ENCODE measurements around the gene ROCK1.
"Not testable (repeated sequence)": the region's sequence is repeated elsewhere in the genome, so short reads cannot be mapped to it uniquely, and the experiment has no call there.

The ROCK1 gene

DNA sequence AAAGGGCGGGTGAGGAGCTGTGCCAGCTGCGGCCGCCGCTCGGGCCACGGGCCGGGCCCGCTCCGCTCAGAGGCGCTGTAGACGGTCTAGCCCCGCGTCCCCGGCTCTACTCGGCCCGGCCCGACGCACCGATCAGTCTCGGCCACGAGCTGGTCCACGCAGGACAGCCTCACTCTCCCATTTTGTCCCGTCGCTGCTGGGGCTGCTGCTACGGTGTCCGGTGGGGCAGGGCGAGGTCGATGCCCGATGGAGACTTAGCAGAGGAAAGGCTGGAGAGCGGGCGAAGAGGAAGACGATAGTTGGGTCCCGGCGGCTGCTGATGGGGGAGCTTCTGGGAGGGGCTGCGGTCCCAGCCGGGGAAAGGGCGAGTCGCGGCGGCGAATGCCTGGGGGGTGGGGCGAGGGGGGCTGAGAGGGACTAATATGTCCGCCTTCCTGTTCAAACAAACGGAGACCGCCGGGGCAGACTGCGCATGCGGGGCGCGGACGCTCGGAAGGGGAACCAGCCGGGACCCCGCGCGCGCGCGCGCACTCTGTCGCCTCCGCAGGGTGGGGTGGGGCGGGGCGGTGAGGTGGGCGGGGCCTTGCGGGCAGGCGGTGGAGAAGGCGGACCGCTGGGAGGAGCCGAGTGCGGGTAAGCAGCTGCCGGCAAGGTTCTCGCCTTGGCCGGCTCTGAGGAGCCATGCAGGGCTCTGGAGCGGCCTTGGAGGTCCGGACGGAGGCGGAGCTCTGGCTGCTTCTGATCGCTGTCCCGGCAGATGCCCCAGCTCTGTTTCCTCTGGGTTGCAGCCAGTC, at the start of gene ROCK1:
Gene ROCK1, minus strand, starts transcription at position 468 of the 794 bp plus-strand sequence. CDS start 903 bp downstream, outside the sequence.
- peak; percentile 98 for DNase-seq

DNA sequence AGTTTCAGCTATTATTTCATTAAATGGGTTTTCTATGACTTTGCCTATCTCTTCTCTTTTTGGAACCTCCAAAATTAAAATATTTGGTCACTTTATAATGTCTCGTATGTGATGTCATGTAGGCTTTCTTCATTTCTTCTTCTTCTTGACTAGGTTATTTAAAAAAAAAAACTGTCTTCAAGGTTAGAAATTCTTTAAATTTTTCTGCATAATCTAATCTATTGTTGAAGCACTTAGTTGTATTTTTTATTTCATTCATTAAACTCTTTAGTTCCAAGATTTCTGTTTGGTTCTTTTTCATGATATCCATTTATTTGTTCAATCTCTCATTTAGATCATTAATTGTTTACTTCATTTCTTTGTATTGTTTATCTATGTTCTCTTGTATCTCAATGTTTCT, 43.8 kb upstream of the ROCK1 start:
- DNase-seq, result no peak

DNA sequence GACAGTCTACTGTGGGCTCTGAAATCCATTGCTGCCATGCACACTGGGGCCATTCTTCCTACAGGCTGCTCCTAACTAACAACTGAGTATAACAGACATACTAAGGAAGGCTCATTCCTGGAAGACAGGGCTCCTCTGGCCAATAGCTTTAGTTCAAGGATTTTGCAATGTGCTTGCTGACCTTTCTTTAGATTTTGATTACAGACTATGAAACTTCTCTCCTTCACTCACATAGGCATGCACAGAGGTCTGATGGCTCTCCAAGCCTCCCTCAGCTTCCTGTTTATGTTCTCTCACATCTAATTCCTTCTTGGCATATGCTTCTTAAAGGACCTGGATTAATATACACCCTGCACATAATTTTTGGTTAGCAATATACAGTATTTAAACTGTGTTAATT, 34.4 kb upstream of the ROCK1 start:
- no peak for DNase-seq

DNA sequence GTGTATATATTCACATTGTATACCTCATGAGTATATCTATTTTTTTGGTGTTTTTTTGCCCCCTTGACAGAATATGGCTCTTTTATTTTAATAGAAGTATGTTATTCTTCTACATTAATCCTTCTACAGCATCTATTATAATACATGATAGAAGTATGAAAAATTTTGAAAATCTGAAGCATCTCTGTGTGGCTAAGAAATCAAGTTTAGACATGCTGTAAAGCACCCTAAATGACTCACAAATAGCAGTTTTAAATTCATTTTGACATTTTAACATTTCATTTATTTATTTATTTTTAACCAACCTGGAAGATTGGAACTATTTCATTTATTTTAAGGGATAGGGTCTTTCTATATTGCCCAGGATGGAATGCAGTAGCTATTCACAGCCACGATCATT, 33.8 kb upstream of the ROCK1 start:
- DNase-seq, result no peak

DNA sequence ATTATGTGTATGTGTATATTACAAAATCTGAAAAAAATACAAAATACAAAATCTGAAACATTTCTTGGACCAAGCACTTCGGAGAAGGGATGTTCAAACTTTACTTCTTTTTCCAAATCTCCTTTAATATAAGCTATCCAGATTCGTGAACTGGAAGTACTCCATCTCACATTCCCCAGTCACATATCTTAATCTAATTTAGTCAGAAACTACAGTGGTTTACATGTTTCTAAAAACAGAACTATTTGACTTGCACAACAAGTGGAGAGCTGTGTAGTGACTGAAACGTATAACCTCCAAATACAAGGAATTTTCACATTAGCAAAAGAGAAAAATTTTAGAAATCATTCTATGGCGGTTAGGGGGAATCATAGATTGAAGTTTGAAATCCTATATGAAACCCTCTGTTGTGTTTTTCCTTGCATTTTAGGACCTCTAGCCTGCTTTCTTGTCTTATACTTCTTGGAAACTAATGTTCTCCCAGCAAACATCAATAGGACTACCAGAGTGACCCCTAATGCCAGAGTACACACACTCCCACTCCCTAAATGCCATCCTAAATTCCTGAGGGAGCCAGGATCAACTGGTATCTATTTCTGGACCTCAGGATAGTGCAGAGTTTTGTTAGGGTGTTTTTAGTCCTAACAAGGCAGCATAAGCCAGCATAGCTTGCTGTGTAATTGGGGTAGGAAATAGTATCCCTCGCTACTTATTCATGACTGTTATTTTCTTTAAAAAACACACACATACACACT, 30.2 kb upstream of the ROCK1 start:
- DNase-seq, result no peak

DNA sequence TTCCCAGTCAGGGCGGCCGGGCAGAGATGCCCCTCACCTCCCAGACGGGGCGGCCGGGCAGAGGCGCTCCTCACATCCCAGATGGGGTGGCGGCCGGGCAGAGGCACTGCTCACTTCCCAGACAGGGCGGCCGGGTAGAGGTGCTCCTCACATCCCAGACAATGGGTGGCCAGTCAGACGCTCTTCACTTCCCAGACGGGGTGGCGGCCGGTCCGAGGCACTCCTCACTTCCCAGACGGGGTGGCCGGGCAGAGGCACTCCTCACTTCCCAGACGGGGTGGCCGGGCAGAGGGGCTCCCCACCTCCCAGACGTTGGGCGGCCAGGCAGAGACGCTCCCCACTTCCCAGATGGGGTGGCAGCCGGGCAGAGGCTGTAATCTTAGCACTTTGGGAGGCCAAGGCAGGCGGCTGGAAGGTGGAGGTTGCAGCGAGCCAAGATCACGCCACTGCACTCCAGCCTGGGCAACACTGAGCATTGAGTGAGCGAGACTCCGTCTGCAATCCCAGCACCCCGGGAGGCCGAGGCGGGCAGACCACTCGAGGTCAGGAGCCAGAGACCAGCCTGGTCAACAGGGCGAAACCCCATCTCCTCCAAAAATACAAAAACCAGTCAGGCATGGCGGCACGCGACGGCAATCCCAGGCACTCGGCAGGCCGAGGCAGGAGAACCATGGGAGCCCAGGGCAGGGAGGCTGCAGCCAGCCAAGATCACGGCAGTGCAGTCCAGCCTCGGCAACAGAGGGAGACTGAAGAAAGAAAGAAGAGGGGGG, 26.3 kb upstream of the ROCK1 start:
- not testable (repeated sequence) for DNase-seq

DNA sequence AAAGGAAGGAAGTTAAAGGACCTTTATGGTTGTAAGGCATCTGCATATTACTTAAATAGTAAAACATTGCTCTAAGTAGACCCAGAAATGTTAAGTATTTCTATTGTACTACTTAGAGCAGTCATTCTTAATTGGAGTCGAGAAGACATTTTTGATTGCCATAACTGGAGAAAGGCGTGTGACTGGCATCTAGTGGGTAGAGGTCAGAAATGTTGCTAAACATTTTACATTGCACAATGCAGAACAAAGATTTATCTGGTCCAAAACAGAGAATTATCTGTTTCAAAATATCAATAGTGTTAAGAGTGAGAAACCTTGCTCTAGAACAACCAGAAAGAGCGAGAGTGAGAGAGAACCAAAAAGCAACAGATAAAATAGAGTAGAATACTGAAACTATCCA, 23.3 kb upstream of the ROCK1 start:
- peak; percentile 54 for DNase-seq

DNA sequence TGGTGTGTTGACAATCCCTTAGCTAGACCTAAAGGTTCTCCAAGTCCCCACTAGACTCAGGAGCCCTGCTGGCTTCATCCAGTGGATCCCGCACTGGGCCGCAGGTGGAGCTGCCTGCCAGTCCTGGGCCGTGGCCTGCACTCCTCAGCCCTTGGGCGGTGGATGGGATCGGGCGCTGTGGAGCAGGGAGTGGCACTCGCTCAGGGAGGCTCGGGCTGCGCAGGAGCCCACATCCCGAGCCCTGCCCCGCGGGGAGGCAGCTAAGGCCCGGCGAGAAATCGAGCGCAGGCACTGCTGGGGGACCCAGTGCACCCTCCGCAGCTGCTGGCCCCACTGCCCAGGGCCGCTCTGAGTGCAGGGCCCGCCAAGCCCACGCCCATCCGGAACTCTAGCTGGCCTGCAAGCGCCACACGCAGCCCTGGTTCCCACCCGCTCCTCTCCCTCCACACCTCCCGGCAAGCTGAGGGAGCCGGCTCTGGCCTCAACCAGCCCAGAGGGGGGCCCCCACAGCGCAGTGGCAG, 20.8 kb upstream of the ROCK1 start:
- no peak for DNase-seq

DNA sequence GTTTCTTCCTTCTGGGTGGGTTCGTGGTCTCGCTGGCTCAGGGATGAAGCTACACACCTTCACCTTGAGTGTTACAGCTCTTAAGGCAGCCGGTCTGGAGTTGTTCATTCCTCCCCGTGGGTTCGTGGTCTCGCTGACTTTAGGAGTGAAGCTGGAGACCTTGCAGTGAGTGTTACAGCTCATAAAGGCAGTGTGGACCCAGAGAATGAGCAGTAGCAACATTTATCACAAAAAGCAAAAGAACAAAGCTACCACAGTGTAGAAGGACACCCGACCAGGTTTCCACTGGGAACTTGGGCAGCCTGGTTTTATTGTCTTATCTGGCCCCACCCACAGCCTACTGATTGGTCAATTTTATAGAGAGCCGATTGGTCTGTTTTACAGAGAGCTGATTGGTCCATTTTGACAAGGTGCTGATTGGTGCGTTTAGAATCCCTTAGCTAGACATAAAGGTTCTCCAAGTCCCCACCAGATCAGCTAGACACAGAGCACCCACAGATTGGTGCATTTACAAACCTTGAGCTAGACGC, 20.1 kb upstream of the ROCK1 start:
- no peak for DNase-seq

DNA sequence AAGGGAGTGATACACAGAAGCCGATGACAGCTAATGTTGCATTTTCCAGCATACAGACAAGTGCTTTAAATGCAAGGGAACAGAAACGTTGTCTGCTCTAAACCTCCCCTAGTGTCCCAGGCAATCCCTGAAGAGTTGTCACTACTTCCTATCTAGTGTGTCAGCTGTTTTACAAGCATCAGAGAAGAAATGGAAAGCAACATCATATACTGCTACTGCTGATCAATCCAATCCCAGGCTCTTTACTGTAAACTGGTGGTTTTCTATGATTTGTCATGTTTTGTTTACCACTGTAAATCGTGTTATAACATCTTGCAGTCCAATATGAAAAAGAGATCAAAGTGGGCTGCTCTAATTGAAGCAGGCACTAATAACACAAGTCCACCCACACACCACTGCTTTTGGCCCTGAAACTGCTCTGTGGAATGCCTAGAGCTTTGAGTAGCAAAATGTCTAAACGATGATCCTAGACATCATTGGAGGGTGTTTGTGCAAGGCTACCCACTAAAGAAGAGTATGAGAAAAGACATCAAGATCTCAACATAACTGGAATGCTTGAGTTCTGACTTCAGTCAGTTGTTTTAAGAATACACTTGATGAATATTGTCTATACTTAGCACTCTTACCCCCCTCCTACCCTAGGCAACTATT, 18.1 kb upstream of the ROCK1 start:
- no peak for DNase-seq

DNA sequence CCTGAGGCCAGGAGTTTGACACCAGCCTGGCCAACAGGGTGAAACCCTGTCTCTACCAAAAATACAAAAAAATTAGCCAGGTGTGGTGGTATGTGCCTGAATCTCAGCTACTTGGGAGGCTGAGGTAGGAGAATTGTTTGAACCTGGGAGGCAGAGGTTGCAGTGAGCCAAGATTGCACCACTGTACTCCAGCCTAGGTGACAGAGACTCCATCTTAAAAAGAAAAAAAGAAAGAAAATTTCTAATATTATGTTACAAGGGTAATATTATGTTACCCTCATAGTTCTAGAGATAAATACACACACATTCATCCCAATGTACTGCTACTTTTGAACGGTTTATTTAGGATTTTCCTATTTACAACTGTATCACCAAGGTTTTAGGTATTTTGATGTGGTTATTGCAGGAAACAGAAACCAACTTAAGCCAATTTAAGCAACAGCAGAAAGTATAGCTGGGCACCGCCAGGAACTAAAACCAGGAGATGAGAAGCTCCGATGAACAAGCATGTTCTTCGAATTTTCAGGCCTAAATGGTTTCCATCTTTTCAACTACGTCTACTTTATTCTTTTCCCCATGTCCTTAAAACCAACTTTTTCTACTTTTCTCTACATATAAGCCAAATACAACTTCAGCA, 11.8 kb upstream of the ROCK1 start:
- no peak for DNase-seq

DNA sequence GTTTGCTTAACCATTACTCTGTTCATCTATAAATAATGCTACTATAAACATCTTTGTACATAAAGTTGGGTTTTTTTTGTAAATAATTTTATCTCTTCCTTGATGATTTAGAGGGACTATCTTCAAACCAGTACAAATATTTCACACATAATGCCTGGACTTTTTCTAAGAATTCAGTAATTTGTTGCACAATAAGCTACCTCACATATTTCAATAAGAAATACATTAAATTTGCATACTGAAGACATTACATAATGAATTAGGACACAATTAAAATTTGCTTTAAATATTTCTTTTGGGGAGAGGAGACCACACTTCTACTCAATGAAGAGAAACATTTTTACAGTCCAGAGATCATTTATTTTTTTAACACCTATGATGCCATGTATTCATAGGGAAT, 7.2 kb upstream of the ROCK1 start:
- DNase-seq, result no peak

DNA sequence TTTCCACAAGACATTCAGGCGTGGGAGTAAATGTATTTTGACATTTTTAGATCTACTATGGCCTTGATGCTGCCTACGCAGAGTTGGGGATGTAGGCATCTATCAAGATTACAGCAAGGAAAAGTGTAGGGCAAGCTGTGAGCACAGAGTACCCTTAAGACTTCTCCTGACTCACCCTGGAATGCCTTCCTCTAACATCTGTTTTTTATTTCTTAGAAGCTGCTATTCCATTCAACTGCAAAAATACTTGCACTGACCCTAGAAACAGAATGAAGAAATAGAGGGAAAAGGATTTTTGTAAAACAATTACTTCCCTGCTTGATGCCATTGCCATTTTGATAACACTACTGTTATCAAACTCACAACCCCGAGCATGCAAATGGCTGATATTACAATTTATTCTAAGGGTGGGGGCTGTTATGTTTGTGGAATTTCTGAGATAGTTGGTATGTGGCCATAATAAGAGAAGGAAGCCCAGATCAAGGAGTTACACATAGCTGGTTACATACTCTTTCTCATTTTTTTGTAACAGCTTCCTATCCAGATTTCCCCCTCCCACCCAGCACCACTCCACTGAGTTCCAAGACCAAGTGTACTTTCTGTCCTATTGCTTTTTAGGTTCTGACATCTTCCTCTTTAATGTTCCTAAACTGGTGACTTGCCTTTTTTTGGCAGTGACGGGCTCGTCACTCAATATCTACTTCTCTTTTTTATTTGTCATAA, 6.0 kb upstream of the ROCK1 start:
- no peak for DNase-seq

DNA sequence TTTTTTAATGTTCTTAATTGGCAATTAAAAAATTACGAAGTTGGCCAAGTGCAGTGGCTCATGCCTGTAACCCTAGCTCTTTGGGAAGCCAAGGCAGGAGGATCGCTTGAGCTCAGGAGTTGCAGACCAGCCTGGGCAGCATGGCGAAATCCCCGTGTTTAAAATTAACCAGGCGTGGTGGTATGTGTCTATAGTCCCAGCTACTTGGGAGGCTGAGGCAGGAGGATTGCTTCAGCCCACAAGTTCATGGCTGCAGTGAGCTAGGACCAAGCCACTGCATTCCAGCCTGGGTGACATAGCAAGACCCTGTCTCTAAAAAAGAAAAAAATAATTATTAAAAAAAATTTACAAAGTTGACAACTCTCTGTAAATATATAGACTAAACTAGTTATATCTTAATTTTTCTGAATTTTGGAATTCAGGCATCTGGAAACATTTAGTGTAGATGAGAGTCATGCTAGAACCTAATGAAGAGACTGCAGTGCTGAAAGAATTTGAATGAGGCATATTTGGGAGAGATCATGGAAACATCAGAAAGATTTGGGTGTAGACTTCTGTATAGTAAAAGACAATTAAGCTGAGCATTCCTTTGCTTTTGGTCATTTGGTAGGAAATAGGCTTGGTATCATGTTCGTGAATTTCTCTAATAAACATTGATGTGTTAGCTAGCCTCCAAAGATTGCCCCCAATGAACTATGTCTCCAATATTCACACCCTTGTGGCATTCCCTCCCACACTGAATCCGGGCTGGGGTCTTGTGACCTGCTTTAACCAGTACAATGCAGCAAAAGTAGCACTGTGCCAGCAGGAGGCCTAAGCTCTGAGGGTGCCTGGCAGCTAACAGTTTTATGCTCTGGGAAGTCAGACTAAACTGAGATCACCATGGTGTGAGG, 4.2 kb upstream of the ROCK1 start:
- DNase-seq, result no peak

DNA sequence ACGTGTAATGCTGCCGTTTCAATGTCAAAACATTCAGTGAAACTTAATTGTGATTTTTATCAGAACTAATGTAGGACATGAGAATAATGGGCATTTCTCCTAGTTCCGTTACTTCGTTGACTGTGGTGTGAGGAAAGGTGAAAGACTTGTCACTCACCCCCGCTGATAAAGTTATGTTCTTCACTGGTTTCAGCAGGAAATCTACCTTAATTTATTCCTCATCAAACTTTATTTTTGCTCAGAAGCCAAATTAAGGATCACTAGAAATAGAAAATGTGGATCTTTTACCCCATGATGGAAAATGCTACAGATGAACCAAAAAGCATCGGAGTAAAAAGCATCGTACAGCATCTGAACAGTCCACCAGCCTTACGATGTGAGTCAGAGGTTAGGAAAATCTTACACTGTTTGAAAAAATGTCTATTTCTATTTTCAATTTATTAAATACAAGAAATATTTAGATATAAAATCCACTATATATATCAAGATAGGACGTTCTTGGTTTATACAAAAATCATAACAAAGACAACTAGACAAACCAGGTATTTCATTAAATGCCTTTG, 1.0 kb upstream of the ROCK1 start:
- no peak for DNase-seq

DNA sequence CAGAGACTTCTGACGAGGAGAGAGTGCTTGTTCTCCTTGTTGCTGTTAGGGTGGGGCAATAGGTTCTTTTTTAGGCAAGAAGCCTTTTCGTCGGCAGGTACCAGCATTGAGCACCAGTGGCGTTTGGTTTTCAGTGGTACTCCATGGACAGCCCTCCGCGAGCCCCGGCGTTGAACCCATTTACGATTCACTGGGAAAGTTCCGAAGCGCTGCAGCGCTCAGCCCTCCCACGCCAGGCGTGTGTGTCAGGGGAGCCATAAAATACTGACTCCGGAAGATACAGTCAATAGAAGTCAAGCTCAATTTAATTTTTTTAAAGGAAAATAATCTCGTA, 494 bp upstream of the ROCK1 start:
- DNase-seq, result no peak

DNA sequence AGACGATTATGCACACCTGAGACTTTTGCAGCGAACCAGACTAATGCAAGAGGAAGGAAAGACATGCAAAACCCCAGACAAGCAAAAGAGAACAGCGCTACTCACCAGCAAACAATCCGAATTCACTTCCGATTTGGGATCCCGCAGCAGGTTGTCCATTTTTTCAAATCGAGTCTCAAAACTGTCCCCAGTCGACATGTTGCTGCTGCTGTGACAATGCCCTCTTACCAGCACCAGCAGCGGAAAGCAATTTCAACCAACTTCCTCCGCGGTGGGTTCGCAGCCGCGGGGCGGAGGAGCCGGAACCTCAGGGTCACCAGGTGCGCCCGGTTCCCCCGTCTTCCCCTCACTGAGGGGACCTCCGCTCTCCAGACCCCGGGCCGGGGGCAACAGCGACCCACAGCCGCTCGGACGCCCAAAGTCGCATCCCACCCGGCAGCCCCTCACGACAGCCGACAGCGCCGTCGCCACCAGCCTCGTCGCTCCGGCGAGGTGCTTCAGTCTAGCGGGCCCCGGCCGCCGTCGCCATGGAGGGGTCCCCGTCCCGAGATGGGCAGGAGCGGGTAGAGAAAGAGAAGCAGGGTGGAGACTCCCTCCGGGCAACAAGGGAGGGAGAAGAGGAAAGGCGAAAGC, 784 bp downstream of the ROCK1 start:
- DNase-seq, result peak; percentile 65

DNA sequence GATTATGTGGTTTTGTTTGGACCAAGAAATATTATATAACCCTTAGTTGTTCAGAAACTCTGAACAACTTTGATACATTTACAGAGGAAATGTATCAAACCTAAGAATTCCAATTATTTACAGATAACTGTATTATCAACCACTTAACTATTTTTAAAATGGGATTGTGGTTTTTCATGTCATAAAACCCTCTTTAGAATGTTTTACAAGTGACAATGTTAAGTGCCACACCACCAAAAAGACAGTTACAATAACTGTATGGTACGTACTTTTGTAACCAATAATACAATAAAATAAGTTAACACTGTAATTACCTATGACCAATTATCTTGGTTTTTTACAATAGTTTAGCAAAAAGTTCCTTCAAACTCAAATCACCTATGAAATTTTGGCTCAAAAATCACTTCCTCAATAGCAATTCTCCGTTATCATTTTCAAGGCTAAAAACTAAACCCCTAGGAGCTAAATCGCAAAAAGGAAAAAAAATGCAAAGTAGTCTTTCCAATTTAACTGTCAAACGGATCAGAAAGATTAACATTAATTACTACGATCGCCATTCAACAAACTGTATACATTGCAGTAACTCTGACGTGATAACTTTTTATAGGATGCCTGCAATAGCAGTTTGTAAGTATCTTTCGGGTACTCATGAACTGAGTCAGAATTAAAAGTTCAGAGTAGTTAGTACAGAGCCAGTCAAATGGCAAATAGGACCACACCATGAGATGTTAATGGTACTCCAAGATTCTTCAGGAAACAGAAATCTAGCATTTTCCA, 1.5 kb downstream of the ROCK1 start:
- DNase-seq, result peak; percentile 20

DNA sequence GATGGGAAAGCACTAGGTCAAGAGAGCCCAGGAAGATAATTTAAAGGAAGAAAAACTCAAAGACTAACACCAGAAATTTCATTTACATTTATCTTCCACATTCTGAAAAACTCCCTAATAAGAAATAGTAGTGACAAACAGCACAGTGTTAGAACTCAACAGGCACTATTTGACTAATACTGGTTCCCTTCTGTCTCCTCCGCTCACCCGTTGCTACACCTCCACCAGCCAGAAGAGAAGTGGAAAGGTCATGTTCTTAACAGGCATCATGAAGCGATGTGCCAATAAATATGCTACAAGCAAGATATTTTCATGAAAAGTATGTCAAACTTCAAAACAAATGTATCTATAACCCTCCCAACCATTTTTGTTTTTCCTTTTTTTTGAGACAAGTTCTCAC, 5.7 kb downstream of the ROCK1 start:
- DNase-seq, result no peak

All from CD4-positive, alpha-beta T cell treated with Interleukin-4 for 4 hours (primary cell).